ENCODE measurements around the gene MYDGF.
A peak's percentile ranks its signal among the peaks of the same experiment; 100 is the strongest.

Gene MYDGF

DNA sequence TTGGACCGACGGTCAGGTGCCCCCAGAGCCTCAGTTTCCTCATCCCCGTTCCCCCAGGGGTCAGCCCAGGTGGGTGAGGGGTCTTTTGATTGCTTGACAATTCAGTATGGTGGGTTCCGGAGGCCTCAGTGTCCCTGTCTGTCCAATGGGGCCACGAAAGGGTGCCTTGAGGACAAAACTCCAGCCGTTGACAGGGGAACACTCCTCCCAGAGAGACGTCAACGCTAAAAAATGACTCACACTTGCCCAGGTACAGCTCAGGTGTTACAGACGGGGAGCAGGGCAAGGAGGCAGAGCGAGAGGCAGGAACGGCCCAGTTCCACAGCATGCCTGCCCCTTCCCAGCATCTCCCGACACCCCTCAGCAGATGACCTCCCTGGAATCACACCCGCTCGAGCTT lies 29.0 kb downstream of the MYDGF start:
- no peak for DNase-seq (ENCODE audit: low read depth)

GRCh38 chr19:4640247-4641000 lies 29.7 kb downstream of the MYDGF start:
- DNase-seq (ENCODE audit: low read depth) = no peak

- DNase-seq (ENCODE audit: low read depth) = no peak
These were observed 30.5 kb downstream of the MYDGF start for GRCh38 chr19:4639531-4640246.

GRCh38 chr19:4638828-4639530 lies 31.2 kb downstream of the MYDGF start, which contains the start of gene TNFAIP8L1:
Gene TNFAIP8L1 (plus strand): TSS chr19:4639516. CDS start chr19:4651870, 12,354 bp downstream.
- DNase-seq (ENCODE audit: low read depth) = peak; percentile 95

- DNase-seq (ENCODE audit: low read depth) = no peak
These were observed 31.8 kb downstream of the MYDGF start for GRCh38 chr19:4638317-4638716.

DNA sequence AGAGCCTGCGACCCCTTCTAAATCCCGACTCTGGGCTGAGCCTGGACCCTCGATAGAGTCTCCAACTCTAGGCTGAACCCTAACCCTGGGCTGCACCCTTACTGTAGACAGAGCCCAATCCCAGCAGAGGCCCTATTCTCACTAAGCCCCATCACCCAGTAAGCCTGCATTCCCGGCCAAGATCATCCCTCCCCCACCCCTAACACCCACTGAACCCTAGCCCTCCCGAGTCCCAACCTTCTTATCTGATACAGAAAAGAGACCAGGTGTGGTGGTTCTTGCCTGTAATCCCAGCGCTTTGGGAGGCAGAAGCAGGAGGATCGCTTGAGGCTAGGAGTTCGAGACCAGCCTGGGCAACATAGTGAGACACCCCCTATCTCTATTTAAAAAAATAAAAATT lies 33.4 kb downstream of the MYDGF start:
- DNase-seq (ENCODE audit: low read depth) = no peak

DNA sequence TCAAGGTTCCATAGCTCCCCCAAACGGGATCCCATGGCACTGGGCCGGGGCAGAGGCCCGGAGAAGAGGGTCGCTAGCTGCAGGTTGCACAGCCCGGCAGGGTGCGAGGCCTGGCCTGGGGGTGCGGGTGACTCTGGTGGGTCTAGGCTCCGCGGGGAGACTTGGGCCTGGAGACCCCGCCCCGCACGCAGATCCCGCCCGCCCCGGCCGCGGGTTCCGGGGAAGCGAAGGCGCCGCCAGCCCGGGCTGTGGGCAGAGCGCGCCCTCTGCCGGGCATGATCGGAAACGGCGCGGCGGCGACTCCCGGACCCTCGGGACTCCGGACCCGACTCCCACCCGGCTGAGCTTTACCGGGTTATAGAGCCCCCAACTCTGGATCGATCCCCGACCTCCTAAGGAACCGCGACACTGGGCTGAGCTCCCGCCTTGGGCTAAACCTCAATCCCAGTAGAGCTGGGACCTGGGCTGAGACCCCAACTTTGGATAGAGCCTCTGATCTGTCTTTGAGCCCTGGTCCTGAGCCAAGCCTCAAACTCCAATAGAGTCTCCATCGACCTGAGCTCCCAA lies 33.9 kb downstream of the MYDGF start:
- peak; percentile 80 for DNase-seq (ENCODE audit: low read depth)

- no peak for DNase-seq (ENCODE audit: low read depth)
These were observed 34.4 kb downstream of the MYDGF start for GRCh38 chr19:4635754-4636116.

DNA sequence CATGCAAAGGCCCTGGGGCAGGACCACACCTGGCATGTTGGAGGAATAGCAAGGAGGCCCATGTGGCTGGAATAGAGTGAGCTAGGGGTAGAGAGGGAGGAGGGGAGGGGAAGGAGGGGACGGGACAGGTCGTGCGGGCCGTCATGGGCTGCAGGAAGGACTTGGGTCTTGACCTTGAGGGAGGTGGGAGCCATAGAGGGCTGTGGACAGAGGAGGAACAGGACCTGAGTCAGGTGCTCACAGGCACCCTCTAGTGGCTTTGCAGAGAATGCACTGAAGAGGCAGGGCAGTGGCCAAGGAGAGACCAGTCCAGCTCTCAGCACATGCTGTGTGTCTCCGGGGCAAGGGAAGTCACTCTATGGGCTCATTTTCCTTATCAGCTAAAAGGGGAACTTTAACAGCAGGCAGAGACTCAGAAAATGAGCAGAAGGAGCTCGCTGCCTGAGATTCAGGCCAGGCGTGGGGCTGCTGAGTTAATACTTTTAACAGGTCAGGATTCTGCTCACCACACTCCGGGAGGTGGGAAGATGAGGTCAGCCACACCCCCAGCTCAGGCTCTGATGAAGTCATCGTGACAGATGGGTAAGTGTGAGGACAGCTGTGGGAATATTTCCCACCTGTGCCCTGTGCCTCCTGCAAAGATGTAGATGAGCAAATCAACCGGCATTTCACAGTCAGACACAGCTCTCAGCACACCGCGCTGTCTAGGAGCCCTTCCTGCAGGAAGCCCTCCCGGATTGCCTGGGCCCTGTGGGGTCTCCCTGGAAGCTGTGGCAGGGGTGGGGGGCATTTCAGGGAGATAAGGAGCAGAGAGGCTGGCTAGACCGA lies 36.8 kb downstream of the MYDGF start:
- DNase-seq (ENCODE audit: low read depth) = no peak

- no peak for DNase-seq (ENCODE audit: low read depth)
These were observed 45.3 kb downstream of the MYDGF start for GRCh38 chr19:4624733-4625362.

DNA sequence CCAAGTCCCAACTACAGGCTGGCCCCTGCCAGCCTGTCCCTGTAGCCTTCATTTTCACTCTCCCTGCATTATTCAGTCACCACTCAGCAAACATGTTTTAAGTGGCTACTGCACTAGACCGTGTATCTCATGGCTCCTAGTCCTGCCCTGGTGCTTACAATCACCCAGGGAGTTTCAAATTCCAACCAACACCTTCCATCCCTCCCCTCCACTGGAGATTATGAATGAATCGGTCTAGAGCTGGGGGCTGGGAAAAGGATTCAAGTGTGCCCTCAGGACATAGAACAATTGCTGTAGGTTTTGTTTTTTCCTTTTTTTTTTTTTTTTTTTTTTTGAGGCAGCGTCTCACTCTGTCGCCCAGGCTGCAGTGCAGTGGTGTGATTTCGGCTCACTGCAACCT lies 45.8 kb downstream of the MYDGF start:
- no peak for DNase-seq (ENCODE audit: low read depth)

GRCh38 chr19:4622695-4623421 lies 47.3 kb downstream of the MYDGF start:
- DNase-seq (ENCODE audit: low read depth) = no peak

DNA sequence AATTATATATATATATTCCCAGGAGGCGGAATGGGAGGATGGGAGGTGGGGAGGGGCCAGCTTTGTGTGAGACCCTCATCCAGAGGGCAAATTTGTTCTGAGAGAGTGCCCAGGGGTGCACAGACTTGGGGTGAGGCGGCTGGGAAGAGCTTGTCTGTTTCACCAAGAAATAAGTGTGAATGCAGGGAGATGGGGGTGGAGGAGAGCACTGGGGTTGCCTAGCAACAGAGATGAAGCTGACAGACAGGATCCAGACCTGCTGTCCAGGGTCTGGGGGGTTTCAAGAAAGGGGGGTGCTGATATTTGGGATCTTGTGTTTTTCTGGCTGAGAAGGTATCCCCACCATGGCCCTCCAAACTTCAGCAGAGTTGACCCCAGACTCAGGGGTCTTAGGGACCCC lies 49.5 kb downstream of the MYDGF start:
- DNase-seq (ENCODE audit: low read depth) = no peak

- no peak for DNase-seq (ENCODE audit: low read depth)
These were observed 50.4 kb downstream of the MYDGF start for GRCh38 chr19:4619668-4620294.

GRCh38 chr19:4618019-4618418 lies 52.1 kb downstream of the MYDGF start:
- no peak for DNase-seq (ENCODE audit: low read depth)

- no peak for DNase-seq (ENCODE audit: low read depth)
These were observed 56.8 kb downstream of the MYDGF start for GRCh38 chr19:4613254-4613751.

- DNase-seq (ENCODE audit: low read depth) = no peak
These were observed 60.1 kb downstream of the MYDGF start for GRCh38 chr19:4609878-4610511.
